HUES64 (cell line): ENCODE results near the gene PLEKHA8.

ENCODE experiments used
- H3K27ac ChIP-seq: 2 replicates; pipeline ENCODE4 v1.7.0; 2013; ENCODE audit warnings: low read depth, low read length, inconsistent platforms
- H3K27me3 ChIP-seq: 2 replicates; pipeline ENCODE4 v1.6.1; 2013; ENCODE audit warnings: mild to moderate bottlenecking, low read length; ENCODE audit not compliant: insufficient read depth
- H3K36me3 ChIP-seq: 2 replicates; pipeline ENCODE4 v1.6.1; 2013; ENCODE audit warnings: mild to moderate bottlenecking, low read length; ENCODE audit not compliant: insufficient read depth
- H3K4me1 ChIP-seq: 2 replicates; pipeline ENCODE4 v1.6.1; 2013; ENCODE audit warnings: mild to moderate bottlenecking, low read length, moderate library complexity; ENCODE audit not compliant: insufficient read depth
- H3K4me3 ChIP-seq: 2 replicates; pipeline ENCODE4 v1.5.1; 2013; ENCODE audit warnings: mild to moderate bottlenecking, low read length, moderate library complexity
- H3K9ac ChIP-seq: 2 replicates; pipeline ENCODE4 v1.6.1; 2013; ENCODE audit warnings: mild to moderate bottlenecking, low read depth, low read length
- H3K9me3 ChIP-seq: 2 replicates; pipeline ENCODE4 v1.6.1; 2013; ENCODE audit warnings: low read depth, low read length; ENCODE audit not compliant: insufficient read depth
- WGBS: fragments of 150-250, 120-280 bp; methylation state at CpG from one replicate; pipeline ENCODE4 v1.1.7; 2013; ENCODE audit warnings: missing lambda C conversion rate; 5-methylcytosine and 5-hydroxymethylcytosine counted together

PLEKHA8 gene

DNA sequence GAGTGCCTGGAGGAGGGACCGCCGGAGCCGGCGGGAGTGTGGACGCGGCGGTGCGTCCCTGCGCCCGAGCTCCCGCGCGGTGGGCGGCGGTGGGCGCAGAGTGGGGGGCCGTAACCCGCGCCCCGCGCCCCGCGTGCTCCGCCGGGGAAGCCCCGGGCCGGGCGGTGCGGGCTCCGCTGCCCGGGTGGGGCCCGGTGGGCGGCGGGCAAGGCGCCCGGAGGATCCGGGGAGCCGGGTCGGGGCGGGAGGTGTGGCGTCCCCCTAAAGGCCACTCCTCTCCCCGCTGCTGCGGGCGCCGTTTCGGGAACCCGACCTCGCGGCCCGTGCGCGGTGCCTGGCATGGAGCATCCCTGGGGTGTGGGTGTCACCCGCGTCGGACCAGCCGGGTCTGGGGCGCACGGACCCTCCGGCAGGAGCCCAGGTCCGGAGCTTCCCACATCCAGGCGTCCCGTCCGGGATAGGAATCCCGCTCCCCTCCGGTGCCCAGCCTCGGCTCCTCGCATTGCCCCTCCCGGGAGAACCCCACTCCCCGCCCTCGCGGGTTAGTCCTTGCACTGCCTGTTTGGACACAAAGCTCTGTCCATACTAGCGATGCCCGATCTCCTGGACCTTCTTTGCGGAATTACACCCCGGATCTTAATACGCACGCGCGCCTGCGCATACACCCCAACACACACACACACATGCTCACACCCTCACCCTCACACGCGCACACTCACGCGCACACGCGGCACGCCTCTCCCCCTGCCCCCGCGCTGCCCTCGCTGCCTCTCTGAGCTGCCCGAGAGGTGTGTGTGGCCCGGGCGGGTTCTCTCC, 107.3 kb downstream of the PLEKHA8 start:
- Histone ChIP-seq H3K36me3 (no peaks in the 10 kb centered on the region), H3K9me3 (no peaks in the 10 kb centered on the region), H3K4me1 (0 out of 2 replicates have a peak, but pooled peaks cover 6% of the 10 kb centered on the region), H3K4me3 (peak overlapping the region; percentile 84), H3K27ac (no peak overlapping the region; the same call in 1 of the 2 replicates), H3K9ac (peak overlapping the region; percentile 36), H3K27me3 (peaks cover 38% of the 10 kb centered on the region)
- WGBS = under 1% methylated on average over 93 of the region's 93 CpGs

GRCh38 chr7:30136117-30136731, 108.0 kb downstream of the PLEKHA8 start:
- 4% methylated on average over 36 of the region's 36 CpGs for WGBS
- Histone ChIP-seq H3K4me1 (0 out of 2 replicates have a peak, but pooled peaks cover 6% of the 10 kb centered on the region), H3K36me3 (no peaks in the 10 kb centered on the region), H3K27me3 (peaks cover 38% of the 10 kb centered on the region), H3K9ac (0 out of 2 replicates have a peak overlapping the region, but pooled peaks have one; percentile 36), H3K4me3 (peak overlapping the region; percentile 84), H3K9me3 (no peaks in the 10 kb centered on the region), H3K27ac (no peak overlapping the region)

DNA sequence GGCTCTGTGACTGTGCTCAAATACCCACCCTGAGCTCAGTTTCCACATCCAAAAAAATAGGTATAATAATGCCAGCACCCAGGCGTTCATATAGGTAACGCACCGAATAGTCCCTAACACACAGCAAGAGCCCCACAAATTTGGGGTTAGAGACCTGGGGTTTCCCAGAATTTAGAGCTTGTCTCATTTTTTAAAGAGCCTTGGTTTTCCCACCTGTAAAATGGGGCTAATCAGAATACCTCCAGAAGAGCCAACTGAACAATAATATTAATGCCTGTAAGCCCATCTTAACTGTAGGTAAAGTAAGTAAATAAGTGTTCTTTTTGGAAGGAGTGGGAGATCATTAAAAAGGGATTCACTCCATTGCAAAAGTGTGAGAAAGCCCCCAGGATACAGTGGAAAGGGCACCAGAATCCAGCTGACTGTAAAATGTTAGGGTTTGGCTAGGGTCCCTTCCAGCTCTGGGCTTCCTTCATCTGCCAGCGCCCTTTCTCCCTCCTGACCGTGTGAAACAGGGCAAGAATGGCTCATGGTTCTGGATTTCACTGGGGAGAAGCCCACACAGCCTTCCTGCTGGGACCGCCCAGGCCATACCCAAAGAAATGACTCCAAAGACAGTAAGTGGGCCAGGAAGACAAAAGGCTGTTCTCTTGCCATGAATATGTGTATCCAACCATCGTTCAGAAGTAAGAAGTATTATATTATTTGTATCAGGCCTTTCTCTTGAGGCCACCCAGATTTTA, 108.7 kb downstream of the PLEKHA8 start:
- Histone ChIP-seq H3K27ac (no peak overlapping the region), H3K4me3 (peak overlapping the region; percentile 84), H3K4me1 (0 out of 2 replicates have a peak, but pooled peaks cover 6% of the 10 kb centered on the region), H3K9ac (no peak overlapping the region), H3K36me3 (no peaks in the 10 kb centered on the region), H3K9me3 (no peaks in the 10 kb centered on the region), H3K27me3 (peaks cover 38% of the 10 kb centered on the region)
- 81% methylated on average over 6 of the region's 7 CpGs for WGBS

DNA sequence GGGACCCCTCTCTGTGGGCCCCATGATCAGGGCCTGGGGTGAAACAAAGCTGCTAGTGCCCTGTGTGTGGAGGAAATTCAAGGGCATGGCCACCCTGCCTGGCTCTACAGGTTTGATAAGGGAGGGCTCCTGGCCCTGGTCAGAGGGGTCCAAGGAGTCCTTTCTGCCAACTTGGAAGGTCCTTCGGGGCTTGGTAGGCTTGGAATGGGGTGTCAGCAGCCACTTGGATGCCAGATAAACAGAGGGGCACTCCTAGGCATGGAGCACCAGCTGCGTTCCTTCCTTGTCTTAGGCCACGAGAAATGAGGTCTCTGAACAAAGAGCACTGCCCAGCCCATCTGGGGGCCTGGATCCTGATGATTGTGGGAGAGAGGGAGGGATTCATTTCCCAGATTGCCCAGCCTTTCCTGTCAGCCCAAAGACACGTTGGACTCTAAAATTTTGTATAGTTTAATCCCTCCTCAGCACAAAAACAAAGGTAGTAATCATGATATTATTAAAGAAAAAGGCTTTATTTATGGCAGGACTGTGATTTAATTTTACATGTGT, 111.7 kb downstream of the PLEKHA8 start:
- Histone ChIP-seq H3K9ac (no peak overlapping the region), H3K27ac (no peak overlapping the region), H3K4me1 (no peaks in the 10 kb centered on the region), H3K4me3 (no peak overlapping the region), H3K36me3 (no peaks in the 10 kb centered on the region), H3K27me3 (peaks cover 27% of the 10 kb centered on the region), H3K9me3 (no peaks in the 10 kb centered on the region)
- 85% methylated on average over 3 of the region's 4 CpGs for WGBS

DNA sequence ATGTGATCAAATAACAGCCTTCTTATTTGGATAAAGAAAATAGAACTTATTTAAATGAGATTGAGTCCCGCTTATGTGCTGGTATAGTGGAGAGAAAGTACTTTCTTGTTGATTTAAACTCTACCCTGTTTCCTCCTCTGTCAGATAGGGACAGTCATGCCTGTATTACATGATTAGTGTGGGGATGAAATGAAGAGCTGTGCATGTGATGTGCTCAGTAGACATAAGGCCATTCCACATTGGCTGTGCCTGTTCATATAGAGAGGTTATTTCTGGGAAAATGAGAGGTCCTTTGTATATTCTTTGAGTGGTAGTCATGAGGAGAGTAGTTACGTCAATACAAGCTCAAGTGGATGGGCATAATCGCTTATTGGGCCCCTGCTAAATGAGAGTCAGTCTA, 112.2 kb downstream of the PLEKHA8 start:
- Histone ChIP-seq H3K9me3 (no peaks in the 10 kb centered on the region), H3K27ac (no peak overlapping the region), H3K4me3 (no peak overlapping the region), H3K9ac (no peak overlapping the region), H3K36me3 (no peaks in the 10 kb centered on the region), H3K27me3 (peaks cover 26% of the 10 kb centered on the region), H3K4me1 (no peaks in the 10 kb centered on the region)
- WGBS = 92% methylated on average over 3 of the region's 3 CpGs

GRCh38 chr7:30142710-30143109, 114.5 kb downstream of the PLEKHA8 start:
- Histone ChIP-seq H3K4me1 (peaks cover 6% of the 10 kb centered on the region; the same call in 1 of the 2 replicates), H3K9me3 (no peaks in the 10 kb centered on the region), H3K9ac (no peak overlapping the region), H3K36me3 (no peaks in the 10 kb centered on the region), H3K27me3 (peaks cover 3% of the 10 kb centered on the region), H3K27ac (no peak overlapping the region), H3K4me3 (no peak overlapping the region)
- WGBS = 94% methylated on average over 9 of the region's 9 CpGs

DNA sequence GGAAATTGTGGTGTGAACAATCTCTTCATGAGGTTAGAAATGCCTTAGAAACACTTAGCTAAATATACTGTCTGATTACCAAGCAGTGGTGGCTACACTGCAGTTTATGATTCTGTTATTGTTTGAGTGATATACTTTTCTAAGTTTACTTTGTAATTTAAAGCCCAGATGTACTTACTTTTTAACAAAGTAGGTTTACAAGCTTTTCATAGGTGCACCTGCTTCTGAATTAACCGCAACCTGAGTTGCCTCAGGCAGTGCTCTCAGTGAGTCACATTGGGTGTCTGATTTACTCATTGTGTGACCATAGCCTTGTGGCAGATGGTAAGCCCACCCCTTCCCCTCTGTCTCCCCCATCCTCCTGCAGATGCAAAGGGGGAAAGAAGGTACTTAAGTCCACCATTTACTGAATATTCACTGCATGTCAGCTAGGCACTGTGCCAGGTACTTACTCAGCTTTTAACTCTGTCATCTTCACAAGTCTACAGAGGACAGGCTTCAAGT, 115.6 kb downstream of the PLEKHA8 start:
- 100% methylated on average over 1 of the region's 1 CpG for WGBS
- H3K9ac ChIP-seq = no peak overlapping the region
- H3K4me1 ChIP-seq = peaks cover 6% of the 10 kb centered on the region
- H3K36me3 ChIP-seq = no peaks in the 10 kb centered on the region
- no peak overlapping the region for H3K4me3 ChIP-seq
- H3K27ac ChIP-seq = no peak overlapping the region
- no peaks in the 10 kb centered on the region for H3K9me3 ChIP-seq
- H3K27me3 ChIP-seq = no peaks in the 10 kb centered on the region

GRCh38 chr7:30144657-30145306, 116.6 kb downstream of the PLEKHA8 start:
- Histone ChIP-seq H3K4me1 (peaks cover 6% of the 10 kb centered on the region), H3K36me3 (no peaks in the 10 kb centered on the region), H3K9ac (no peak overlapping the region), H3K27me3 (no peaks in the 10 kb centered on the region), H3K27ac (no peak overlapping the region), H3K4me3 (no peak overlapping the region), H3K9me3 (no peaks in the 10 kb centered on the region)
- WGBS = 90% methylated on average over 5 of the region's 5 CpGs

DNA sequence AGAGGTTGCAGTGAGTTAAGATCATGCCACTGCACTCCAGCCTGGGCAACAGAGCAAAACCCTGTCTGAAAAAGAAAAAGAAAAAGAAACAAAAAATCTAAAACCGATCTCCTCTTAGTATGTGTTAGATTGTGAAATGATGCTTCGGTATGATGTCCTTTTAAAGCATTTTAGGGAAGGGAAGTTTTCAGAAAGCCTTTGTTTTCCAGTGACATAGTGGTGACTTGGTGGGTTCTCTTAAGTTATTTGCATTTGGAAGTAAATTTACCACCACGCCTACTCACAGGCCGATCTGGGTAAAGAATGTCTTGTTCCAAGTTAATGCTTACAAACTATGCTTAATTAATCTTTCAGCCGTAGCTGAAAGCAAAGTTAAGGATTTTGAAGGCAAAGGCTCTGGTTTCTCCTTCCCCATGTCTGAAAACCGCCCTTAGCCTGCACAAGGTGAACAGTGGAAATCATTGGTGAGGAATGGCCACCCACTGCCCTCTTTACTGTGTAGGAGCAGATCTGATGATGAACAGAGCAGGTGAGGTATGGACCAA, 117.3 kb downstream of the PLEKHA8 start:
- Histone ChIP-seq H3K4me3 (no peak overlapping the region), H3K36me3 (no peaks in the 10 kb centered on the region), H3K27me3 (no peaks in the 10 kb centered on the region), H3K4me1 (peaks cover 6% of the 10 kb centered on the region), H3K9me3 (no peaks in the 10 kb centered on the region), H3K9ac (no peak overlapping the region), H3K27ac (no peak overlapping the region)
- WGBS = 95% methylated on average over 6 of the region's 6 CpGs

DNA sequence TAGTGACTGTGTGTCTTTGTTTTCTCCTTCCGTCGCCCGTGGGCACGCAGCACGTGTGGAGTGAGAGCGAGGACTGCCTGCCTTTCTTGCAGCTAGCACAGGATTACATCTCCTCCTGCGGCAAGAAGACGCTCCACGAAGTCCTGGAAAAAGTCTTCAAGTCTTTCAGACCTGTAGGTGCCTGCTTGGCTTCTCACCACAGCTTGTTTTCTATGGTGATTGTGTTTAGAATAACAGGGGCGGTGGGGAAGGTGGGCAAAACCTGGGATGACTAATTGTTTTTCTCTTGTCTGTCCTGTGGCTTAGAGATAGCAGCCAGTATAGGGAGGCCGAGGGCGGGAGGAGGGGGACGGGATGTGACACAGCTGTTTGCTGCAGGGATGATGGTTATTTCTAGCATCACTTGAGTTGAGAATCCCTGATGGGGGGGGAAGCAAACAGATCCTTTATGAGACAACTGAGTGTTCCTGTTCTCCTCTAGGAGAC, 118.0 kb downstream of the PLEKHA8 start:
- no peaks in the 10 kb centered on the region for H3K27me3 ChIP-seq
- no peaks in the 10 kb centered on the region for H3K36me3 ChIP-seq
- H3K4me1 ChIP-seq = peaks cover 6% of the 10 kb centered on the region
- 68% methylated on average over 13 of the region's 13 CpGs for WGBS
- no peak overlapping the region for H3K27ac ChIP-seq
- H3K9ac ChIP-seq = no peak overlapping the region
- no peaks in the 10 kb centered on the region for H3K9me3 ChIP-seq
- H3K4me3 ChIP-seq = no peak overlapping the region
